HG03571 (cell line): ENCODE measurements around the gene SLC41A3.
"Not testable (repeated sequence)": the region's sequence is repeated elsewhere in the genome, so short reads cannot be mapped to it uniquely, and the experiment has no call there.

Experiments
- ATAC-seq: cut with Tn5 transposase; IDR thresholded peaks from one replicate; pipeline ENCODE4 v1.9.1; 2021; ENCODE audit not compliant: unreplicated experiment

SLC41A3 gene

DNA sequence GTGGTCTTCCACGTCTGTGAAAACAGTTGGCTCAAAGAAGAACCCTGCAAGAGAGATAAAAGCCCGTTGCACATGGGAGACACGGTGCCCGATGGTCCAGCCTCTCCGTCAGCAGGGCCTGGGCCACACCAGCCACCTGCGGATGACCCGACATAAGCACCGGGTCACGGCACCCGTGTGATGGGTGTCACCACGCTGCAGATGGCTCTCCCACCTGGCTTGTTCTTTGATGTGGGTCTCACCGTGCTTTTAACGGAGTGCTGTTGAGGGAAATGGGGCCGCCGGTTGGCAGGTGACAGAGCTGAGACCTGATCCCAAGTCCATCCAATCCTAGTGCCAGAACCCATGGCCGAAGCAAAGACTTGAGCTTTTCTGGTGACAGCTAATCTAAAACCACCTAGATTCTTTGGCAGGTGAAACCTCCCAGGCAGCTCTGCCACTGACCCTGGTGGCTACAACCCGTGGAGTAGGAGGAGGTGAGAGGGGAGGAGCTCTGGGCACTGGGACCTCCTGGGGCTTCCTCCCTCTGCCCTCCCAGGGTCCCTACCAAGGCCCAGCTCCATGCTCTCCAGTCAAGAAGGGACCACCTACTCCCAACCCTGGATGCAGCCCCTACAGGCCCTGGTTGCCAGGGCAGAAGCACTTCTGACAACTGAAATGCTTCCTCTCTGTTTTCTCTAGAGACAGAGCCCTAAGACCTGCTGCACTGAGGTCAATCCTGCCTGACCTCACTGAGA, 23.4 kb upstream of the SLC41A3 start:
- ATAC-seq, result no peak

DNA sequence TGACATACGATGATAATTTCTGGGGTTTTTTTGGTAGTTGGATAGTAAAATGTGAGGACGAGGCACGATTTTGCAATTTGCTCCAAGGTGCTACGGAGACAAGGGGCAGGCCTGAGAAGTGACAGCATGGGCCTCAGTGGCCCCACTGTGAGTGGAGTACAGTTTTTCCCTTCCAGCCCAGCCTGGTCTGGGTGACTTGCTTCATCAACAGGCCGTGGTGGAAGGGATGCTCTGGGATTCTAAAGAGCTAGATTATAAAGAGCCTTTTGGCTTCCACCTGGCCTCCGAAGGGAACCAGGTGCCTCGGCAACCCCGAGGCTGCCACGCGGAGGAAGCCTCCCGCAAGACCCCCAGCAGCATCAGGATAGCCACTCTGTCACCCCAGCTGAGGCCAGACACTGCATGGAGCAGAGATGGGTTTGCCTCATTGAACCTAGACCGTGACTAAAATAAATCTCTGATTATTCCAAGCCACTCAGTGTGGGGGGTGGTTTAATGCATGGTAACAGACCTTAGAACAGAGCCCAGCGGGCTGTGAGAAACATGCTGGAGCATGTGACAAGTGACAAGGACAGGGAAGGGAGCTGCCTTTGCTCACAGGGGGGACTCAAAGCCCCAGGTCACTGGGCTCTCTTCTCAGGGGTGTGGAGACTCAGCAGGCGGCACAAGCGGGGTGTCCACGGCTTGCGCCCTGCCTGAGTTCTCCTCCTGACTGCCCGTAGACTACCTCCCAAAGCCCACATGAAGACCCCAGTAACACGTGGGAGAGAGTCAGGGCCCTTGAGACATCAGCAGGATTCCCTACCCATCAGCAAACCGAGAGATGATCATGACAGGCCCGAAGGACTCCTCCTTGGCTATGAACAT, 22.6 kb upstream of the SLC41A3 start:
- ATAC-seq, result no peak

DNA sequence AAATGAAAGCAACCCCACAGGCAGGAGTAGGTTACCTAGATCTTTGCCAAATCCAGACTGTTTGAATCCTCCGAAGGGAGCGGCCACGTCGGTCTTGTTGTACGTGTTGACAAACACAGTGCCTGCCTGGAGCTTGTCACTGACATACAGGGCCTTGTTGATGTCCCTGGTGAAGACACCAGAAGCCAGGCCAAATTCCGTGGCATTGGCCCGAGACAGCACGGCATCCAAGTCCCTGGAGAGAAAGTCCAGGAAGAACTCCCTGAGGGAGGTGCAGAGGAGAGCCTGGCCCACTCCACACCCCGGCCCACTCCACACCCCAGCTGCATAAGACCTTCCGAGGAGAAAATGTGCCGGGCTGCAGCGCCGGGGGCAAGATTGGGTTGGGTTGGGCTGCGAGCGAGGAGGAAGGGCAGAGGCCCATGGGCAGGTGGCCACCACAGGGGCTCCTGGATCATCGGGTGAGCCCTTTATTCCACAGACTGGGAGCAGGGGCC, 21.8 kb upstream of the SLC41A3 start:
- ATAC-seq, result no peak

DNA sequence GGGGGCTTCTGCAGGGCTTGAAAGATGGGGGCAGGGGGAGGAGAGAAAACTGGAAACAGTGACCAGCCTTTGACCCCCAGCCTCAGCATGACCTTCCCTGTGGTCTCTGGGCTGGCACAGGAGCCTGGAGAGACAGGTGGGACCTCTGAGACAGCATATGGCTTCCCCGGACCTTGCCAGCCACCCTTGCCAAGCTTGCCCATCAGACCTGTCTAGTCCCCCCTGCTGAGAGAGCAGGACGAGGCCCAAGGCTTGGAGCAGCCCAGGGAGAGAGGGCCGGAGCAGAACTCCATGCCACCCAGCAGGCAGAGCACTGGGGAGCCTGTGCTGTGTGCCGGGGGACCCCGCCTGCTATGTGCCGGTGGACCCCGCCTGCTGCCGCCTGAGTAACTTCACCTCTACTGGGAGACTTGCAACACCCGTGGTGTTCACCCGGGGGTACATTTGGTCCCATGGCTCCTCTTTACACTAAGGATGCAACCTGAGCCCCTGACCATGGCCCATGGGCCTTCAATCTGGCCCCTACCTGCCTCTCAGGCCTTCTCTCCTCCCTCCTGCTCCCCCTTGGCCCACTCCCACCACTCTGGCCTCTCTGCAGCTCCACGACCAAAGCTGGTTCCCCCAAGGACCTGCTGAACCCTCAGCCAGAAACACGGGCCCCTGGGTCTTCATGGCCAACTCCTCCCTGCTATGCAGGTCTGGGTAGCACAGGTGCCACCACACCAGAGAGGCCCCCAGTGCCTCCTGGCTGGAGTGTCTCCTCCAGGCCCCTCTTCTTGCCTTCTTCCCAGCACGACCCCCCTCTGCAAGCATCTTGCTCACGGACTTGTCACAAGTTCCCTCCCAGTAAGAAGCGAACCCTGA, 21.1 kb upstream of the SLC41A3 start:
- ATAC-seq, result no peak

DNA sequence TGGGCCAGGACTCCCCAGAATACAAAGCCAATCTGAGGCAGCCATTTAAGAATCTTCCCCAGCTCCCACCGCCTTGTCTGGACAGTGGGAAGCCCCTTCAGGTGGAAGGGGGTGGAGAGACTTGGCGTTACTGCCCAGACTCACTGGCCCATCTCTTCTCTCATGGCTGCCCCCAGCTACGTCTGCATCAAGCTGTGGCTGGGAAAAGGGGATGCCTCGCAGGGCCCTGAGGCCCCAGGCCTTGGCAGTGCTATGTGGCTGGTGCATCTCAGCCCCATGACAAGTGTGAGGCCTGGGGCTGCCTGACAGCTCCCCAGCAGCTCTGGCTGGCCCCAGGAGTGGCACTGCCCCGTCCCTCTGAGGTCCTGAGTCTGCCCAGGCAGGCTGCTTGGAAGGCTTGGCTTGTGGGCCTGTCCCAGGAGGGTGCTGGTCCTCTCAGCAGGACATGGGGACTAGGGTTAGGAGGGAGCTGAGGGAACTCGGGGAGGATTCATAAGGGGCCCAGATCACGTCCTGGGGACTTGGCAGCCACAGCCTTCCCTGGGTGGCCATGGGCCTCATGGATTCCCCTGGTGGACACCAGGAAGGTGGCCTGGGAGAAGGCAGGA, 20.2 kb upstream of the SLC41A3 start:
- ATAC-seq, result no peak

DNA sequence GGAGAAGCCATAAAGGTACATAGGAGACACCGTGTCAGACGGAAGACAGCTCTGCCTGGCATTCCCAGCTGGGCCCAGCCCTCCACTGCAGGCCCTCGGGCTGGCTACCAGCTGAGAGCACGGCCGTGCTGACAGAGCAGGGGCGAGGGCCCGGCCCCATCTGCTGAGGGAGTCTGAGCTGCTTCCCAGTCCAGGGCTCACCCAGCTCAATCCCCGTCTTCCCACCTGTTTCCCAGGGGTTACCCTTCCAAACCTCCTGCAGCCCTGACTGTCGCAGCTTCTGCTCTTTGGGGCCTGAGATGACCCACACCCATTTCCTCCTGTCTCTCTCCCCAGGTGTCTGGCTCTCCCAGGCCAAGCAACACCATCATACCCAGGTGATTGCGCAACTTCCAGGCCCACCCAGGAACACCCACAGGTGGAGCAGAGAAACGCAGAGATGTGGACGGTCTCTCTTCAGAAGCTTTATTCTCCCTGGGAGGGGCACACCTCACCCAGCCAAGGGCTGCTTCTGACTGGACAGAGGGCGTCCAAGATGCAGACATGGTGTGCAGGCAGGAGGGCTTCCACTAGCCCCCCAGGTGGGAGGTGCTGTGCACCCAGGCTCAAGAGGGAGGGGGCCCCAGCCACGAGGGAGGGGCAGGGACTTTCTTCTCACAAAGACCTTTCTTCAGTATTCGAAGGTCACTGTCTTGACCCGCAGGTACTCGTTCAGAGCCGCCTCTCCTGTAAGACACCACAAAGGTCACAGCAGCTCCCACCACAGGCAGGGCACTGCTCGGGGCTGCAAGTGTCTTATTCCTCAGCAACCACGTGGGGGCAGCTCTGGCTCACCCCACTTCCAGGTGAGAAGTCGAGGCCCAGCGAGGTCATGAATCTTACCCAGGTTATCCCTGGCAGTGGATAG, 19.4 kb upstream of the SLC41A3 start:
- no peak for ATAC-seq

DNA sequence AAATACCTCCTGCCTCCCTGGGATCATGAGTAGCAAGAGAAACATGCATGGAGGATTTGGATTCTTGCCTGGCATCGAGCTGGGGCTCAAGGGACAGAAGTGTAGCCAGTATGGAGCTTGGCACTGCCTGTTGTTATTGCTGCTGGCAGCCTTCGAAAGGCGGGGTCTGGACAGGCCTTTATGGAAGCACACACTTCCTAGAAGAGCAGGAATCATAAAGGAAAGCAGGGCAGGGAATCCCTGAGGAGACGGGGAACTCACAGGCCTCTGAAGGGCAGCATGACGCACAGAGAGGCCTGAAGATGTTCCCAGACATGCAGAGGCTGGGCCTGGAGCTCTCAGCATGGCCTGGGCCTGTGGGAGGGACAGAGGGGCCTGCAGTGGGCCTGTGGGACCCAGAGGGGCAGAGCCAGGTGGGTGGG, 18.6 kb upstream of the SLC41A3 start:
- no peak for ATAC-seq

DNA sequence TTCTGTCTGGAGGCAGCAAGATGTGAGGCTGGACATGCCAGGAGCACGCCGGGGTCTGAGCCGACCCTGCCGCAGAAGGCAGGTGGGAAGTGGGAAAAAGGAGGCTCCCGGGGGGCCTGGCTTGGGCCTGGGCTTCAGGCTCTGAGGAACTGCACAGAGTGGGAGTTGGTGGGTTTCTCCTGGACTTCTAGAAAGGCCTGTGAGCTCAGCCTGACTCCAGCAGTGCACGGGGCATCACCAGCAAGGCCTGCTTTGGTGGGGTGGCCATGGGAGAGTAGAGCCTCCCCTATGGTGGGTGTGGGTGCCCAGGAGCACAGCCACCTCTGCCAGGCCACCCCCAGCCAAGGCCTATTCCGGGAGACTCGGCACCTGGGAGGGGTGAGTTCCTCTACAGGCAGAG, 18.1 kb upstream of the SLC41A3 start:
- ATAC-seq, result no peak

DNA sequence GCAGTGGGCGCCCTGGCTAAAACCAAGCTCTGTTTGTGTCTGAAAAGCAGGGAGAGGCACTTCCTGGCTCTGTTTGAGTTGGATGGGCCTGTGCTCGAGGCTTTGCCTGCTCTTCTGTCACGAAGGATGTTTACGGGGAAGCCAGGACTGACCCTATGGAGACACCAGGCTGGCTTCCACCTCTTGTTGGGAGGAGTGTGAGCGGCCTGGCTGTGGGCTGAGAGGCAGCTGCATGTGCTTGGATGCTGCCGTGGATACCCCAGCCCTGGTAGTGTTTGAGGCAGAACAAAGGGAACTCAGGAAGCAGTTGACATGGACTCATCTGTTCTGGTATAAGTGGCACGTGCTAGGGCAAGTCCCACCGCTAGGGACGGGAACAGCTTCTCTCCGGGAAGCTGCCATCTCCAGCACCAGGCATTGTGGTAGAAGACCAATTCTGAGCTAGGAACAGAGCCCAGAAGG, 17.6 kb upstream of the SLC41A3 start:
- no peak for ATAC-seq

DNA sequence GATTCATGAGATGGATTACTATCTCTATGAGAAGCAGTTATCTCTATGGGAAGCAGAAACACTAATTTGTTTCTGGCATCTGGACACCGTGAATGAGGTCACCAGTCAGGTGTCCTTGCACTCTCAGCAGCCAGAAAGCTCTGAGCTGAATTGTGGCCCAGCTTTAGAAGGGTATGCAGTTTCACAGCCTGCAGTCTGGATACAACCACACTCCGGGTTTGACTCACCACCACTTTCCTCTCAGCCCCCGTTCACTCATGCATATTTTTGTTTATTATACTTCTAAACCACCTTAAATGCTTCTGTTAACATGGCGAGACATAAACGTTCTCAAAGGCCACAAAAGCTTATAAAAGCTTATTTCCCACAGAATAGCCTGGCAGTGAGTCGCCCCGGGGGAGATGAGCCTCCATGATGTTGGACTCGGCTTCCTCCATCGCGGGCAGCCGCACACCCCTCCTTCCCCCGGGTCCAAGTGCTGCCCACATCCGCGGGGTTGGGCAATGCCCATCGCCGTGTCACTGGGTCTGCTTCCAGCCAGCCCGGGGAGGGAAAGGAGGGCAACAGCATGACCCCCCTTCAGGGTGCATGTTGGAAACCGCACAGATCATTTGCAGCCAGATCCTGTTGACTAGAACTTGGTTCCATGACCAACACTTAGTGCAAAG, 16.8 kb upstream of the SLC41A3 start:
- ATAC-seq, result no peak

DNA sequence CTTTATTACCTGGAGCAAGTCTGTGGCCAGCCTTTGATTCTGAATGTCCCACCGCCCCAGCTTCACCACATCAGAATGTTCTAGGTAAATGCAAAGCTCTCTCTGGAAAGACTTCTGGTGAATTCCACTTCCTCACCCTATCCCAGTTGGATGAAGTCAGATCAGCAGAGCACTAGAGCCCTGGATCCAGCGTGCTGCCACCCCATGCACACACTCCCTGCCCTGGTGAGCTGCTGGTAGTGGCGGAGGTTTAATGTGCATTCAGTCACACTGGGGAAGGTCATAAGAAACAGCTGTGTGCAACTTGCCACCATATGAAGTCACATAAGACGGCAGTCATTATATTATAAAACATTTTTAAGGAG, 16.3 kb upstream of the SLC41A3 start:
- no peak for ATAC-seq

DNA sequence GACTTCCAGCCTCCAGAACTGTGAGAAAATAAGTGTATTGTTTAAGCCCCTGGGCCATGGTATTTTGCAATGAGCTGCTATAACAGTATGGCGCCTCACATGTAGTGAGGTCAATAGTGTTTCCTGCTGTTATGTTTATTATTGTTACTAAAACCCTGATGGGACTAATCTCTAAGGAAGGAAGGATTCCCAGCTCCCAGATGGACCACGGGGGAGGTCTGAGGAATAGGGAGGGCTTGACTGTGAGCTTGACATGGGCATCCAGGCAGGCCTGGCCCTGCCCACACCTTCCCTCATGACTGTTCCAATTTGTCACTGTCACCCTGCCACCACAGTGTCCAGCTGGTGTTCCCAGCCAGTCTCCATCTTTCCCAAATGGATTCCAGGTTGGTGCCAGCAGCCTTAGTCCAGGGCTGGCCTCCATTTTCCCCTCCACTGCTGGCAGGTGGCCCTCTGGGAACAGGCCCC, 14.5 kb upstream of the SLC41A3 start:
- ATAC-seq, result no peak

DNA sequence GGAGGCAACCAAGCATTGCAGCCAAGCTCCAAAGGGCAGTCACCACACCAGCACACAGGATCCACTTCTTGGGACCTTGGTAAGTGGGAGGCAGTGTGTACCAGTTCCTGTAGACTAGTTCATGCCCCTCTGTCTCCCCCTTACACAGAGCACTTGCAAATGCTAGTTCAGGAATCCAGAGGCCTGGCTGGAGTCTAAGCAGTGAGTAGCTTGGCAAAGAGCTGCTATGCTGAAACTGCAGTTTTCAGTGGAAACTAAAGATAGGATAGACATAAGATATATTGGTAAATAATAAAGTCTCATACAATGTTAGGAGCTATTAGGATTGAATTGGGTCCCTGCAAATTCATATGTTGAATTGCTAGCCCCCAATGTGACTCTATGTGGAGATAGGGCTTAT, 13.9 kb upstream of the SLC41A3 start:
- ATAC-seq, result no peak

DNA sequence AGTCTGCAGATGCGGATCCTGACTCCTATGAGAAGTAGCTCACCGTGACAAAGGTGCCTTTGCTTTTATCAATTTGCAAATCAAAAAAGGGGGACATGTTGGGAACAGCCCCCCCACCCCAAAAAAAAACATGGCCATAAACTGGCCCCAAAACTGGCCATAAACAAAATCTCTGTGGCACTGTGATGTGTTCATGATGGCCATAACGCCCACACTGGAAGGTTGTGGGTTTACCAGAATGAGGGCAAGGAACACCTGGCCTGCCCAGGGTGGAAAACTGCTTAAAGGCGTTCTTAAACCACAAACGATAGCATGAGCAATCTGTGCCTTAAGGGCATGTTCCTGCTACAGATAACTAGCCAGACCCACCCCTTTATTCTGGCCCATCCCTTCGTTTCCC, 12.3 kb upstream of the SLC41A3 start:
- not testable (repeated sequence) for ATAC-seq

DNA sequence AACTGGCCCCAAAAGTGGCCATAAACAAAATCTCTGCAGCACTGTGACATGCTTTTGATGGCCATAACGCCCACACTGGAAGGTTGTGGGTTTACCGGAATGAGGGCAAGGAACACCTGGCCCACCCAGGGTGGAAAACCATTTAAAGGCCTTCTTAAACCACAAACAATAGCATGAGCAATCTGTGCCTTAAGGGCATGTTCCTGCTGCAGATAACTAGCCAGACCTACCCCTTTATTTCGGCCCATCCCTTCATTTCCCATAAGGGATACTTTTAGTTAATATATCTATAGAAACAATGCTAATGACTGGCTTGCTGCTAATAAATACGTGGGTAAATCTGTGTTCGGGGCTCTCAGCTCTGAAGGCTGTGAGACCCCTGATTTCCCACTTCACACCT, 8.2 kb upstream of the SLC41A3 start:
- not testable (repeated sequence) for ATAC-seq

DNA sequence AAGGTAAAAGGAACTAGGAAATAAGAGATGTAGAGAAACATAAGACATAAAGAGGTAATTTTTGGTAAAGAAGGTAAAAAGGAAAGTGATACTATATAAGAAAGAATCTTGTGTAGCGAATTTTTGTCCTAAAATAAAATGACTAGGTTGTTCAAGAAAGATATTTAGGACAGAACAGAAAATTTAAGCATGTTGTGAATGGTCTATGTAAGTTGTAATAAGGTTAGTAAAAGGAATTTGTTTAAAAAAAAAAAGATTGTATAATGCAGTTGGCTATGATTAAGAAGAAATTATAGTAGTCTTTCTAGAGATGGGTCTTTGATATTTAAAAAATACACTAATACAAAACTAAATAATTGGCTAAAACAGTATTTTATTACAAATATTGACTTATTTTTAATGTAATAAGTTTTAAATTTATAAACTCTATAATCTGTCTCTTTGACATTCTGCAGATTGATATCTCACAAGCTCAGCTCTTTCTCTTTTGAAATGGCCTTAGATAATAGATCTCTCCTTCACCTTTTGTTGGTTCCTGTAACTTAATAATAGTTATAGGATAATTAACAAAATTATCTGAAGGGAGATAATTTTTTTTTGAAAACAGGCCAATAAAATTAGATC, 3.7 kb upstream of the SLC41A3 start:
- no peak for ATAC-seq

DNA sequence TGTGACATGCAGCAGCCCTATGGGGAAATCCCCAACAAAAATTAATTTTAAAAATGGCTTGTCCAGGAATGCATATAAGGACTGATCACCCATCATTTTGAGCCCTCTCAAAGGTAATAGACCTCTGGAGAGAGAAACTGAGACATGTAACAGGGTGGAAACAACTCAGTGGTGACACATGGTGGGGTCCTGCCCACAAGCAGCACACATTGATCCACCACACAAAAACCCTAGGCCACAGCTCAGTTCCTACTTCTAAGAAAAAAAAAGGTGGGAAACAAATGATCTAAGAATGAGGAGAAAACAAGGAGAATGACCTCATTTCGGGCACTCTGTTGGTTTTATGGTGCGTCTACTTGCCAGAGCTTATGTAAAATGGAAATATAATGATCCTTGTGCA, 1.9 kb upstream of the SLC41A3 start:
- ATAC-seq, result no peak

DNA sequence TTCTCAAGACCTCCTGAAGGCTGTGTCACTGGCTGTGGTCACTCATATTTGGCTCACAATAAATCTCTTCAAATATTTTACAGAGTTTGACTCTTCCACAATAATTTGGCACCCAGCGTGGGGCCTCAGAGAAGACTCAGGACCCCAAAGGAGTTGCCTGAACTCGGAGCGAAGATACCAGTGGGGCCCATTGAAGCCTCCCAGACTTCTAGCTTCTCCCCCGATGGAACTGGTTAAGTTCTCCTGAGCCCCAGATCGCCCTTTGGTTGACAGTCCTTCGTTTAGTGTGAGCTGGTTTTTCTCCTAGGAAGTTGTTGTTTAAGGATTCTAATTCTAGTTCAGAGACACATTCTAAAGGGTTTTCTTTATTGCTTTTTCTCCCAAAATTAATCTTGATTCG, 1.4 kb upstream of the SLC41A3 start:
- no peak for ATAC-seq

DNA sequence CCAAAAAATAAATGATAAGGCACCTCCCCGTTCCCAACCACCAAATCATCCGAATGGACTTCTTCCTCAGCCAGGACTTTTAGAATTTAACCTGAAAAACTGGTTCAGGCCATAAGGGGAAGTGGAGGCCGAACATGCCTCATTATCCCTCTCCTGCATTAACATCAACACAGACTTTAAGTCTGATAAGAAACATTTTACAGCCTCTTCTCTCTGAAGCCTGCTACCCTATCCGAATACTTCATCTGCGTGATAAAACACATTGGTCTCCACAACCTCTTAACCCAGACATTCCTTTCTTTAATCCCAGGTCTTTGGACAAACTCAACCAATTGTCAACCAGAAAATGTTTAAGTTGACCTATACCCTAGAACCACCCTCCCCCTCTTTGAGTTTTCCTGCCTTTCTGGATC, 850 bp upstream of the SLC41A3 start:
- no peak for ATAC-seq
